HG02885 (cell line): ENCODE results near the gene PRPH.
"Not testable (repeated sequence)": the region's sequence is repeated elsewhere in the genome, so short reads cannot be mapped to it uniquely, and the experiment has no call there.

Experiments
- ATAC-seq: cut with Tn5 transposase; IDR thresholded peaks from one replicate; pipeline ENCODE4 v1.9.1; 2021; ENCODE audit warnings: mild to moderate bottlenecking; ENCODE audit not compliant: unreplicated experiment, poor library complexity

The PRPH gene

DNA sequence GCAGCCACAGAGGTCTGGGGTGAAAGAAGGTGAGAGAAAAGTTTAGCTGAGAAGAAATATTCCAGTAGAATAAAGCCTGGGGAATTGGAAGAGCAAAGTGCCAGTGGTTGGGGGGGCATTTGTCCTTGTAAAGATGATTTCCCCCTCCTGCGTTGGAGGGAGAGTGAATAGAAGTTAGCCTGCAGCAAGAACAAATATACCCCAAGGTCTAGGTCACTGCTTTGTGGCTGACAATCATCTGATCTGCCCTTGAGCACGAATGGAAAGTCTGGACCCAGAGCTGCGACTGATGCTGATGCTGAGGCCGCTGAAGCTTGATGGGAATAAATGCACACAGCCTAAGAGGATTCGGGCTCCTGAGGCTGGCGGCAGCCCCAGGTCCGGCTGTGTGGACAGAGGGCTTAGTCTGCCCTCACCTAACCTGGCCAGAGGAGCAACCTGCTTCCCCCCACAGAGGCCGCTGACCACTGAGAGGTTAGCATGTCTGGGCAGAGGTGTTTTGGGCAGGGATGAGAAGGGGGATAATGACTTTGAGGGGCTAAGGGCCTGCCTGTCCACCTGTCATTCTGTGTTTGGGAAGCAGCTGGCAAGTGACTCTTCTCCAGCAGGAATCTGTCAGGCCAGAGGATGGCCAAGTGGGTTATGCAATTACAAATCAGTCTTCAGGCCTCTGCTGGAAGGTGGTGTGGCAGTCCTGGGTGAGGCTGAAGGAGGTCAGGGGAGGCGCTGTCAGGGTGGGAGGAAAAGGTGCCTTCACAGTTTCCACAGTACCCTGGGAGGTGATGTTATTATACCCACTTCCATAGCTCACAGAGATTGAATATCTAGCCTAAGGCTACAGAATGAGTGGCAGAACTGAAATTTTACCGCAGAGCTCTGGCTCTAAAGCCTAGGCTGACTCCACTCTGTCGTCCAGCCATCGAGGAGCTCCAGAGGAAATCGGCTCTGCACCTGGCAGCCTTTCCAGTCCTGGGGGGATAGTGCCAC is 18.4 kb upstream of the PRPH start:
- ATAC-seq = no peak

DNA sequence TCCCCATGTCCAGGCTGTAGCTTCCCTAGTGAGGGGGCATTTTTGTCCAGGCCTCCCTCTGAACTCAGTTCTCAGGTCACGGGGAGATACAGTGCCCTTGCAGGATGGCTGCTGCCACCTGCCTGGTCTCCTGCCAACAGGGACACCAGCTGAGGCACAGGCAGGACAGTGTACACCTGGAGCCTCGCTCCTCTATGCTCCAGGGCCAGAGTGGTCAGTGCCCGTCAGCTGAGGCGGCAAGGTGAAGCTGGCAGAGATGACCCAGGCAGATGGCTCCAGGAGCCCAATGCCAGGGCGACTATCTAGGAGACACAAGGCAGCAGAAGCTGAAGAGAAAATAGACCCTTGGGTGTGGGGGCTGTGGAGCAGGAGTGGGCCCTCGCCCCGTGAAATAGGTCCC is 17.5 kb upstream of the PRPH start:
- ATAC-seq = no peak

DNA sequence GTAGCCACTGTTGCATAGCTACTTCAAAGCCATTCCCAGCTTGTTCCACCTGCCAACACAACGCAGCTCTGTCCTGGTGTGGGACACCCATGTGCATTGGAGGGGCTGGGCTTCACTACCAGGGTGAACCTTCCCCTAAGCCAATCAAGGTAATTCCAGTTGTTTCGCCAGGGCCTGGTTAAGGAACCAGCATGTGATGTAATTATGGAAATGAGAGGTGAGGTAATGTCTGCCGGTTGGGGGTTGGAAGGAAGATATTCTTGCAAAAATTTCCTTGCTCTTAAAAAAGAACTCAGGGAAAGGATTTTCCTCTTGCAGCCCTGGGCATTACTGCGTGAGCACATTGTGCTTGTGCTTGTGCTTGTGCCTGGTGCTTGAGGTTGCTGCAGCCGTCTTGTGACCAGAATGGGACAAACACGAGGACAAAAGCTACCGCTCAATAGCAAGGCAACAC is 15.2 kb upstream of the PRPH start:
- ATAC-seq = no peak

DNA sequence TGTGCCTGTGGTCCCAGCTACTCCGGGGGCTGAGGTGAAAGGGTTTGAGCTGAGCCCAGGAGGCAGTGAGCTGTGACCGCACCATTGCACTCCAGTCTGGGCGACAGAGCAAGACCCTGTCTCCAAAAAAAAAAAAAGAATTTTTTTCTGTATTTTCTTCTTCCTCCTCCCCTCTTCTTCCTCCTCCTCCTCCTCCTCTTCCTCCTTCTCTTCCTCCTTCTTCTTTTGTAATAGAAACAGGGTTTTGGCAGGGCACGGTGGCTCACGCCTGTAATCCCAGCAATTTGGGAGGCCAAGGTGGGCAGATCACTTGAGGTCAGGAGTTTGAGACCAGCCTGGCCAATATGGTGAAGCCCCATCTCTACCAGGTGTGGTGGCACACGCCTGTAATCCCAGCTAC is 14.4 kb upstream of the PRPH start:
- ATAC-seq = not testable (repeated sequence)

DNA sequence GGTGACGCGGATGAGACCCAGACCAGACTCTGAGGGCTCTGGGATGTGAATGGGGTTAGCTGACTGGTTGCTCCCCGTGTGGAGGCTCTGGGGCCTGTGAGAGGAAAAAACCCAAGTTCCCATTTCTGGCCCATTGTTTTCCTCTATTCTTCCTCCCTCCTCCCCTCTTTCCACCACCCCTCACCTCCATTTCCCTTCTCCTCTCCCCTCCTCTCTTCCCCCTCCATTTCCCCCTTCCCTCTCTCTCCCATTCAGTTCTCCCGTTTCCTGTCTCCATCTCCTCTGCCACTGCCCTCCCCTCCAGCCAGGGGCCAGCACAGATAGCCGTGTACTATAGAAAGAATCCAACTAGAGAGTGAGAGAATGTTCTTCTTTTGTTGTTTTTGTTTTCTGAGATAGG is 12.6 kb upstream of the PRPH start:
- no peak for ATAC-seq

DNA sequence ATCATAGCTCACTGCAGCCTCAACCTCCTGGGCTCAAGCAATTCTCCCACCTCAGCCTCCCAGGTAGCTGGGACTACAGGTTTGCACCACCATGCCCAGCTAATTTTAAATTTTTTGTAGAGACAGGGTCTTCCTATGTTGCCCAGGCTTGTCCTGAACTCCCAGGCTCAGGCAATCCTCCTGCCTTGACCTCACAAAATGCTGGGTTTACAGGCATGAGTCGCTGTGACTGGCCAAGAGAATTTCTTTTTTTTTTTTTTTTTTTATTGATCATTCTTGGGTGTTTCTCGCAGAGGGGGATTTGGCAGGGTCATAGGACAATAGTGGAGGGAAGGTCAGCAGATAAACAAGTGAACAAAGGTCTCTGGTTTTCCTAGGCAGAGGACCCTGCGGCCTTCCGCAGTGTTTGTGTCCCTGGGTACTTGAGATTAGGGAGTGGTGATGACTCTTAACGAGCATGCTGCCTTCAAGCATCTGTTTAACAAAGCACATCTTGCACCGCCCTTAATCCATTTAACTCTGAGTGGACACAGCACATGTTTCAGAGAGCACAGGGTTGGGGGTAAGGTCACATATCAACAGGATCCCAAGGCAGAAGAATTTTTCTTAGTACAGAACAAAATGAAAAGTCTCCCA is 12.1 kb upstream of the PRPH start:
- not testable (repeated sequence) for ATAC-seq

DNA sequence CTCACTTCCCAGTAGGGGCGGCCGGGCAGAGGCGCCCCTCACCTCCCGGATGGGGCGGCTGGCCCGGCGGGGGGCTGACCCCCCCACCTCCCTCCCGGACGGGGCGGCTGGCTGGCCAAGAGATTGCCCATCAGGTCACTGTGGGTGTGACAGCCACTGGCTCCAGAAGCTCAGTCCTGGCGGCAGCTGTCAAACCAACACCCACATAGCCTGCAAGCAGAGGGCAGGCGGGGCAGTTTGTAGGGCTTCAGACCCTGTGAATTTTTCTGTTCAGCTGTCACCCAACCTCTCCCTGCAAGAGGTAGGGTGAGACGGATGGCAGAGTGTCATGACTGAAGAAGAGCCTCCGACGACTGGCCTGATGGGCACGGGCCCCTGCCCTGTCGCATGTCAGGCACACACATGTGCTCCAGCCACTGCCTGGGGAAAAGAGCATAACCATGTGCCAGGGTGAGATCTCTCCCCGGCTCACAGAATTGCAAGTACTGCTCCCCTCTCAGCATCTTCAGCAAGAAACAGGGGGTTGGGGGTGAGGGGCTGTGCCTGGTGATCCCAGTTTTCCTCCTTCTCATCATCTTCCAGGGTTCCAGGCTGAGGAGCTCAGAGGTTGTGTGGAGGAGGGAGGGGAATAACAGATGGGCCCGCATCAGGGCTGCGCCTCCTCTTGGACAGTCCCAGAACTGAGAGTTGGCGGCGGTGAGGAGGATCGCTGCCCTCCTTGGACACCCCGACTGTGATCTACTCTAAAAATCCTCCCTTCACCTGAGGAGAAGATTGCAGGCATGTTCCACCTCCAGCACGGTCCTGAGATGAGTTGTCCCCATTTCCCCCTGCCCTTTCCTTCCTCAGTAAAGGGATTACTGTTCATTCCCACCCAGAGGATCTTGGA is 11.2 kb upstream of the PRPH start:
- ATAC-seq = no peak

DNA sequence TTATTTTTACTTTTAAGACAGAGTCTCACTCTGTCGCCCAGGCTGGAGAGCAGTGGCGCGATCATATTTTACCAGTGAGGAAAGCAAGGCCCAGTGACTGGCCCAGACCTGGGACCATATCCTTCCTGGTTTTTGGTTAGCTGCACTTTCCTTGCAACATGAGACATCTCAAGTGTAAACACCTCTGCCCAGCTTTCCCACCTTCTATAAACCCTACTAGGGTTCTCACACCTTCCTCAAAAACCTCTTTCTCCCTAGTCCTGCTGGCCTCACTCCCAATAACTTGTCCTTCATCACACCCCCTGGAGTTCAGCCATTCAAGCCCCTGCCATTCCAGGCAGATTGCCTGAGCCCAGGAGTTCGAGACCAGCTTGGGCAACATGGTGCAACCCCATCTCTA is 10.3 kb upstream of the PRPH start:
- no peak for ATAC-seq

DNA sequence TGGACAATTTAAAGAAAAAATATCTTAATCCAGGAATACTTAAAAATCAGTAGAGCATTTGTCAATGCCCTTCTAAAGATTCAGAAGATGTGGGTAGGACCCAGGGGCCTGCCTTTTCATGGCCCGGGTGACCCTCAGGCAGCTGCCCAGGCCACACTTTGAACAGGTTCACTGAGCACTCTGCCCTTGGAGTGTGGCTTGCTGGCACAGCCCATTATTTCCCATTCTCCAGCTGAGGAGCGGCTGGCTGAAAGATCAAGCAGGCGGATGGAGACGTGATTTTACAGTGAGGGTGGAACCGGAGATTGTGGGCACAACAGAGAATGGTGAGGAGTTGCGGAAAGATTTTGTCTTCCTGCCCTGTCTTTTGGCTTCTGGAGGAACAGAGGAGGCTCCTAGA is 7.1 kb upstream of the PRPH start:
- no peak for ATAC-seq

DNA sequence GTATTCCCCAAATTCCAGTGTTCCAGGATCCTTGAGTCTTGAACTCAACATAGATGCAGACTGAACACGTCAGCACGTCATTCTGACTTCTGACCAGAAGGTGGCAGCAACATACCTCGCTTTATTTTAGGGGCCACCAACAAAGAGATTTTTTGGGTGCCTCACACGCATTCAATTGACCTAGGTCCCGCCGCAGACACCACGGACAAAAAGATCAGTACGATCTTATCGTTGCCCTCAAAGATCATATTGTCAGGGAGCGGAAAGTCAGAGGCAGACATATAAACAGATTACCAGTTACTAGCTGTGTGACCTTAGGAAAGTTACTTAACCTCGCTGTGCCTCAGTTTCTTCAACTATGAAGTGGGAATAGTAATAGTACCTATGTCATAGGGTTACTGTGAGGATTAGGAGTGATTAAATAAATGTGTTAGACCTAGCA is 6.5 kb upstream of the PRPH start:
- no peak for ATAC-seq

DNA sequence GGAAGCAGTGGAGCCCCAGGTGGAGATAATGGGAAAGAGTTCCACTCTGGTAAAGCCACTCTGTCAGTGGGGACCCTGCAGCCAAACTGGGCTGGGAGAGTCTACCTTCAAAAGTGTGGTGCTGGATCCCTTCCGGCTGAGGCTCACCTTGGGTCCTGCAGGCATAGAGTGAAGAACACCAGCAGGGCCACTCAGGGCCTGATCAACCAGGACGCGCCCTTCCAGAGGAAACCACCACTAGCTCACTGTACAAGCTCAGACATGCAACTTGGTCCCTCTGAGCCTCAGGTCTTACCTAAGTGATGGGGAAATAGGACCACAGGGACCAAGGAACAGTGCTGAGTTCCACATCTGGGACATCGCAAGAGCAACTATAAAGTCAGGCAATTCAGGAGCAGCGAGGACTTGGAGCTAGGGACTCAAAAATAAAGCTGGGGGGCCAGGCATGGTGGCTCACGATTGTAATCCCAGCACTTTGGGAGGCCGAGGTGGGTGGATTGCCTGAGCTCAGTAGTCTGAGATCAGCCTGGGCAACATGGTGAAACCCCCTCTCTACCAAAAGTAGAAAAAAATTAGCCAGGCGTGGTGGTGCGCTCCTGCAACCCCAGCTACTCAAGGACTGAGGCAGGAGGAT is 5.9 kb upstream of the PRPH start:
- no peak for ATAC-seq

DNA sequence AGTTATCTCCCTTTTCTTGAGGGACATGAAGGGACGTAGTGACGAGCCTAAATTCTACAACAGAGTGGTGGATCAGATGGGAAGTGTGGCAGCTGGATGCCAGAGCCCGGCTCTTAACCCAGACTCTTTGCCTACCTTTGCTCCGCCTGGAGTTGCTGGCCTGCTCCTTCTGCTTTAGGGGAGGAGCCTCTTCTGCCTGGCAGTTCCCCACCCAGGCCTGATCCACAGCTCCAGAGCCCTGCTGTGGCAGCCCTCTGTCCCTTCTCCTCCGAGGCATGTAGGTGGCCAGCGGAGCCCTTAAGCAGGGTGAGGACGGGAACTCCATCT is 2.3 kb upstream of the PRPH start:
- no peak for ATAC-seq

DNA sequence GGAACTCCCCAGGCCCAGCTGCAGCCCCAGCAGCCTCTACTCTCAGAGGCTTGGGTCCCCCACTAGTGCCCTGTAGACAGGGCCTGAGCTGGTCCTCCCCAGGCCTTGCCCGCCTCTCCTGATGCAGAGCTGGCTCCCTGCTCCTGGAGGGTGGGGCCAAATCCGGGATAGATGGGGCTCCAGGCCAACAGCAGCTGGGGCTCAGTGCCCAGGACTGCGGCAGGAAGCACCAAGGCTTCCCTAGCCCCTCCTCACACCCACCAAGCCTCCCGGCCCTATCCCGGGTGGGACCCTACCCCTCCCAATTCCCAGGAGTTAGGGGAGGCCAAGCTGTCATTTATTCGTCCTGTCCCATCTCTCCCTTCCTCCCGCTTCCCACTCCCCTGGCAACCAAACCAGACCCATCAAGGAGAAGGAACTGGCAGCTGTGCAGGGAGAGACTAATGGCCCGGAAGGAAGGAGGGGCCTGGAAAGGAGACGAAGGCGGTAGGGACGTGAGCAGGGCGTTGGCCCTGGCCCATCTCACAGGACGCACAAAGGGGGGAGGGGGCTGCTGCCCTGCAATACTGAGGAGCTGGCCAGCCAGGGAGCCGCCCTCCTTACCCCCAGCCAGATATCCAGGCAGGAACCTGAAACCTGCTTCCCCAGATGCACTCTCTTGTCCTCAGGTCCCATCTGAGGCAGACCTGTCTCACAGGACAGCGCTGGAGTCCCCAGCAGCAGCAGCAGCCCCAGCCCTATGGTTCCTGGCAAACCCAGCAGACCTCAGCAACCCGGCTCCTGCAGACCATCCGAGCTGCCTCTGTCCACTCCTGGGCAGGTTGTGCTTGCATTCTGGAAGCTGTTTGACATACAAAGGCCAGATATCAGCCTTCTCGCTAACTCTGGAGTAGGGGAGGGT is 1.6 kb upstream of the PRPH start:
- no peak for ATAC-seq

DNA sequence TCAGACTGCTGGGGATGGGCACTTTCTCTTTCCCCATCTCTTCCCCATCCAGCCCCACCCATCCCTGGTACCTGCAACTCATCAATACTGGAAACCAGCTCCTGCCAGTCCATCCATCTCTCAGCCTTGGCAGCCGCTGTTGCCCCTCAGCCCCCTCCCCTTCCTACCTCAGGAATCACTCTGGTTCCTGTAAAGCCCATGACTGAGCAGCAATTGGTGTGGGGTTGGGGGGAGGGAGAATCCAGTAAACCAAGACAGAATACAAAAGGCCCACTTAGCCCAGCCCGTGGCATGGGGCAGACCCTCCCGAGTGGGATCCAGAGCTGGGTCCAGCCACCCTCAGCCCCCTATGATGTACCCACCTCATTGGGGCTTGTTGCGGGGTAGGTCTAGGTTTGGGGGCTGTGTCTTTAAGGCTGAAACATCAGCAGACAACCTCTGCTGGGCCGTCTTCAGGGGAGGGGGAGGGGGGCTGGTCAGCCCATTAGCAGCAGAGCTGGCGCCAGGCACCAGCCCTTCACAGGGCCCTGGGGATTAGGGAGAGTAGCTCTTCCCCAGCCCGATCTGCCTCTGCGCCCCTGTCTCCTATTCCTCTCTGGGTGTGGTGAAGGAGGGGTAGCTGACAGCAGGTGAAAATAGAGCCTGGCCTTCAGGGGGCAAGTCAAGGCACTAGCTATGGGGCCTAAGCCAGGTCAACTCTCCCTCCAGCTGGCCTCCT is 702 bp upstream of the PRPH start:
- no peak for ATAC-seq

DNA sequence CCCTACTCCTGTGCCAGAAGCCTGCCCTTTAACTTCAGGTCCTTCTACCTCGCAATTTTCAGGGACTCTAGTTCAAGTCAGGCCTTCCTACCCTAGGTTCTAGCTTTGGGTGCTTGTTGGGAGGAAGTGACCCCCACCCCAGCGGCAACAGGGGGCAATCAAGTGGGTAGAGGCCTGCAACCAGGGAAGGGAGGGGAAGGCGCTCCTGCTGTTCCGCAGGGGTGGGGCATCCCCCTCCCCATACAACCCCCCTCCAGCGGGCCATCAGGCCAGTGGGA is 204 bp upstream of the PRPH start:
- no peak for ATAC-seq

DNA sequence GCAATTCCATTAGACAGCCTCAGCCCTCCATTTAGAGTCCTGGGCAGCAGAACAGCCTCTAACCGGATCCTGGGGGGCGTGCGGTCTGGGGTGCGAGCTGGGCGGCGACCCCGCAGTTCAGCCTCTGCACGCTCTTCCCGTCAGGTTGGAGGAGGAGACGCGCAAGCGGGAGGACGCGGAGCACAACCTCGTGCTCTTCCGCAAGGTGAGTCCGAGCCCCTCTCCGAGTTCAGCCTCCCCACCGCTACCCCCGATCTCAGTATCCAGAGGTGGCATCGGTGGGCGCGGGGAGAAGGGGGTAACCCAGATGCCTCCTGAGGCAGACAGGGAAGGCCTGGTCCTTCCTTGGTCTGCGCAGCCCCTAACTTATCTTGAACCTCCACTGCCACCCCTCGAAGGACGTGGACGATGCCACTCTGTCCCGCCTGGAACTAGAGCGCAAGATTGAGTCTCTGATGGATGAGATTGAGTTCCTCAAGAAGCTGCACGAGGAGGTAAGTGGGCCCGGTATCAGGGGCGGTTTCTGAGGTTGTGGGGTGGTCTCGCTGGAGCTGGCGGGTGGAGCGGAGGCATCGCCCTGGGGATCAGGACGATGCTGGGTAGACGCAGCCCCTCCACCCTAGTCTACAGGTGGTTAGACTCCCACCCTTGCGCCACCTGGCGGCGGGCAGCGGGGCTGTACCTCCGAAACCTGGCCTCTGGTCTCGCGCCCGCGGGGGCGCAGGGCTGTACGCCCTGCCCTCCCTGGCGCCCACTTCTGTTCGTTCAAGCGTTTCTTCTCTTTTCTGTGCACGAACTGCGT is 1.3 kb downstream of the PRPH start:
- no peak for ATAC-seq

DNA sequence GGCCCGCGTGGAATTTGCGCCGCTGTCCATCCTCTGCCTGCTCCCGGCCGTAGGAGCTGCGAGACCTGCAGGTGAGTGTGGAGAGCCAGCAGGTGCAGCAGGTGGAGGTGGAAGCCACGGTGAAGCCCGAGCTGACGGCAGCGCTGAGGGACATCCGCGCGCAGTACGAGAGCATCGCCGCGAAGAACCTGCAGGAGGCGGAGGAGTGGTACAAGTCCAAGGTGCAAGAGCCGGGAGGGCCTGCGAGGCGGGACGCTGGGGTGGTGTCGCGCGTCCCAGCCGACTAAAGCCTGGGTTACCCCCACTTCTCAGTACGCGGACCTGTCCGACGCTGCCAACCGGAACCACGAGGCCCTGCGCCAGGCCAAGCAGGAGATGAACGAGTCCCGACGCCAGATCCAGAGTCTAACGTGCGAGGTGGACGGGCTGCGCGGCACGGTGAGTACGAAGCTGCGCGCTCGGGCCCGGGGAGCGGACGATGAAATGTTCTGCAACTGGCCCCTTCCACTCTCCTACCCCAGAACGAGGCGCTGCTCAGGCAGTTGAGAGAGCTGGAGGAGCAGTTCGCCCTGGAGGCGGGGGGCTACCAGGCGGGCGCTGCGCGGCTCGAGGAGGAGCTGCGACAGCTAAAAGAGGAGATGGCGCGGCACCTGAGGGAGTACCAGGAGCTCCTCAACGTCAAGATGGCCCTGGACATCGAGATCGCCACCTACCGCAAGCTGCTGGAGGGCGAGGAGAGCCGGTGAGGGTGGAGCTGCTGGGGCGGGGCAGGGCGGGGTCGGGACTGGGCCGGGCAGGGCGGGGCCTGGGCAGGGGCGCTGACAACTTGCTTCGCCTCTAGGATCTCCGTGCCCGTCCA is 2.1 kb downstream of the PRPH start:
- ATAC-seq = no peak
